Activated CD8-positive, alpha-beta memory T cell treated with anti-CD3 and anti-CD28 coated beads for 1 hour (primary cell): Measurements from ENCODE around the gene TEAD1.

ENCODE experiments used
- DNase-seq, 2 donors: peaks; one replicate each; pipeline ENCODE4 v3.0.0-alpha.2; 2020; ENCODE audit warnings: low read depth in 1 of 2; ENCODE audit errors: extremely low read depth in 1 of 2

The TEAD1 gene

GRCh38 chr11:12803086-12803826 is 129.0 kb downstream of the TEAD1 start:
- no peak for DNase-seq

- no peak for DNase-seq
Observed at GRCh38 chr11:12806113-12806512, 131.9 kb downstream of the TEAD1 start.

GRCh38 chr11:12807621-12808020 is 133.4 kb downstream of the TEAD1 start:
- DNase-seq: no peak

- no peak for DNase-seq
Observed at GRCh38 chr11:12808519-12808918, 134.3 kb downstream of the TEAD1 start.

GRCh38 chr11:12809364-12809763 is 135.1 kb downstream of the TEAD1 start:
- DNase-seq: no peak

- DNase-seq: no peak
Observed at GRCh38 chr11:12809864-12810567, 135.8 kb downstream of the TEAD1 start.

- DNase-seq: no peak
Observed at GRCh38 chr11:12810568-12810894, 136.3 kb downstream of the TEAD1 start.

GRCh38 chr11:12811861-12812260 is 137.6 kb downstream of the TEAD1 start:
- DNase-seq: no peak

GRCh38 chr11:12812849-12813248 is 138.6 kb downstream of the TEAD1 start:
- DNase-seq: no peak

GRCh38 chr11:12813371-12814225 is 139.4 kb downstream of the TEAD1 start:
- no peak for DNase-seq

GRCh38 chr11:12815129-12815480 is 140.9 kb downstream of the TEAD1 start:
- DNase-seq: no peak

- no peak for DNase-seq
Observed at GRCh38 chr11:12815931-12816494, 141.8 kb downstream of the TEAD1 start.

- no peak for DNase-seq
Observed at GRCh38 chr11:12817681-12818332, 143.6 kb downstream of the TEAD1 start.

- DNase-seq: no peak
Observed at GRCh38 chr11:12818333-12819015, 144.3 kb downstream of the TEAD1 start.

GRCh38 chr11:12822392-12823022 is 148.3 kb downstream of the TEAD1 start:
- no peak for DNase-seq

- DNase-seq: no peak
Observed at GRCh38 chr11:12824281-12825041, 150.2 kb downstream of the TEAD1 start.

GRCh38 chr11:12826441-12826840 is 152.2 kb downstream of the TEAD1 start:
- no peak for DNase-seq

GRCh38 chr11:12827369-12827768 is 153.1 kb downstream of the TEAD1 start:
- DNase-seq: no peak
